BJ (cell line): ENCODE results near the gene NLRP11. TPM values are rescaled to one million over a fixed set of nuclear protein-coding genes. Genes with fewer than 3 reads are reported as not detected.

ENCODE experiments used
- CTCF ChIA-PET: fragments of 350-600 bp; formaldehyde crosslinking; extraction: SDS; loops from one replicate; lab custom pipeline; 2021; ENCODE audit warnings: antibody characterized with exemption, inconsistent platforms; lab: Yijun Ruan, JAX
- POLR2A ChIA-PET: fragments of 300-600 bp; sonication (Branson Sonifier 250); formaldehyde crosslinking; extraction: SDS; loops from one replicate; lab custom pipeline; 2021; ENCODE audit warnings: antibody characterized with exemption; lab: Charles Lee
- DNase-seq: peaks from one replicate; pipeline ENCODE4 v3.0.0-alpha.2; 2011; ENCODE audit warnings: low read depth
- H3K27me3 ChIP-seq: 2 replicates; pipeline ENCODE4 v1.6.0; 2011; ENCODE audit warnings: low read length; ENCODE audit not compliant: control insufficient read depth, insufficient read depth
- H3K36me3 ChIP-seq: 2 replicates; pipeline ENCODE4 v1.5.1; 2011; ENCODE audit warnings: low read length; ENCODE audit not compliant: control insufficient read depth, insufficient read depth
- H3K4me3 ChIP-seq: 2 replicates; pipeline ENCODE4 v1.5.1; 2011; ENCODE audit warnings: low read depth, mild to moderate bottlenecking, control low read depth, low read length
- CTCF ChIP-seq: IDR thresholded peaks from 2 replicates; pipeline ENCODE4 v1.5.1; 2011; ENCODE audit warnings: low read depth, mild to moderate bottlenecking, control low read depth, inconsistent platforms, low read length, moderate library complexity; ENCODE audit not compliant: insufficient read depth
- polyA plus RNA-seq: library from polyadenylated mRNA; depleted of rRNA; stranded (reverse); fragments of >200 nt; gene quantifications from 2 replicates; pipeline ENCODE4 v1.2.3, GENCODE V29; 2011

Gene NLRP11
- polyA plus RNA-seq, 1 experiment, result not detected

DNA sequence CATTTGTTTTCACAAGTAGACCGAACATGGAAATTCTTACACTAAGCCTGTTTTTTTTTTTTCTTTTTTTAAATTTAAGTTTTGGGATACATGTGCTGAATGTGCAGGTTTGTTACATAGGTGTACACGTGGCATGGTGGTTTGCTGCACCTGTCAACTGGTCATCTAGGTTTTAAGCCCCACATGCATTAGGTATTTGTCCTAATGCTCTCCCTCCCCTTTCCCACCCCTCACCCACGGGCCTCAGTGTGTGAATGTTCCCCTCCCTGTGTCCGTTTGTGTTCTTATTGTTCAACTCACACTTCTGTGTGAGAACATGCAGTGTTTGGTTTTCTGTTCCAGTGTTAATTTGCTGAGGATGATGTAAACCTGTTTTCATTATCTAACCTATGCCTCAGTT lies 7.1 kb upstream of the NLRP11 start:
- DNase-seq, result no peak
- POLR2A ChIA-PET, result no interaction called here
- Histone ChIP-seq H3K36me3 (no peaks in the 10 kb centered on the region), H3K27me3 (no peaks in the 10 kb centered on the region), H3K4me3 (no peak overlapping the region)
- CTCF ChIA-PET, result no interaction called here
- no peak for TF ChIP-seq CTCF

DNA sequence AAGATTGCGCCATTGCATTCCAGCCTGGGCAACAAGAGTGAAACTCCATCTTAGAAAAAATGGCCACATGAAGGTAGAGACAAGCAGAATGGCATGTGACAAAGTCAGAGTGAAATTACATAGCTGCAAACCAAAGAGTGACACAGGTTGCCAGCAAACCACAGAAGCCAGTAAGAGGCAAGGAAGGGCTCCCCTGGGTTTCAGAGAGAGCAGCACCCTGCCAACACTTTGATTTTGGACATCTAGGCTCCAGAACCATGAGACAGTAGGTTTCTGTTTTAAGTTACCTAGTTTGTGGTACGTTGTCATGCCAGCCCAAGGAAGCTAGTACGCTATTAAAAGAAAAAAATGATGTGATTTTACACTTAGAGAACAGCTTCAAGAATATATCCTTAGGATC lies 6.5 kb upstream of the NLRP11 start:
- H3K4me3 ChIP-seq, result no peak overlapping the region
- DNase-seq, result no peak
- no peak for TF ChIP-seq CTCF
- H3K27me3 ChIP-seq, result no peaks in the 10 kb centered on the region
- POLR2A ChIA-PET, result no interaction called here
- H3K36me3 ChIP-seq, result no peaks in the 10 kb centered on the region
- CTCF ChIA-PET, result no interaction called here

DNA sequence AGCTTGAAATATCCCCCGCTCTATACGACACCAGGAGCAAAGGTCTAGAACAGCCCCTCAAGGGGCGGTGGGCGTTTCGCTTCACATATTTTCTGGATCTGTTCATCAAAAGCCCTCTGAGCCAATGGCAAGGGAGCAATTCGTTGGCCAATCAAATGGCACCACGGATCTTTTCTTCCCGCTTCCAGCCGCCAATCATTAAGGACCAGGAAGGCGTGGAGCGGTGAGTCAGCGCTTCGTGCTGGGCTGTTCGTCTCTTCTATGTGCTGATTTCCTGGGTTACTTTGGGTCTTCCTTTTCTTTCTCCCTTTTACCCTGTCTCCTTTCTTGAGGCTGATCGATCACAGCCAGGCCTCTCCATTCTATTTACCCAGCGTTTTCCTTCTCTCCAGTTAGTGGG lies 4.5 kb upstream of the NLRP11 start, which contains the start of gene NLRP4:
NLRP4 (plus strand) TSS at position 201 of the 400 bp plus-strand sequence. CDS start 15,541 bp downstream, outside the sequence.
- ChIA-PET POLR2A (no interaction called here), CTCF (no interaction called here)
- no peak for TF ChIP-seq CTCF
- H3K27me3 ChIP-seq, result no peaks in the 10 kb centered on the region
- H3K4me3 ChIP-seq, result no peak within 1 kb of the TSS
- no peaks in the 10 kb centered on the region for H3K36me3 ChIP-seq
- no peak for DNase-seq

GRCh38 chr19:55832676-55833075 lies 877 bp upstream of the NLRP11 start:
- no peak for DNase-seq
- ChIA-PET CTCF (no interaction called here), POLR2A (no interaction called here)
- no peaks in the 10 kb centered on the region for H3K36me3 ChIP-seq
- H3K4me3 ChIP-seq, result no peak overlapping the region
- TF ChIP-seq CTCF, result no peak
- H3K27me3 ChIP-seq, result no peaks in the 10 kb centered on the region

GRCh38 chr19:55830656-55831055 lies 1.1 kb downstream of the NLRP11 start:
- ChIA-PET POLR2A (no interaction called here), CTCF (no interaction called here)
- no peaks in the 10 kb centered on the region for H3K27me3 ChIP-seq
- H3K4me3 ChIP-seq, result no peak overlapping the region
- TF ChIP-seq CTCF, result no peak
- DNase-seq, result no peak
- H3K36me3 ChIP-seq, result no peaks in the 10 kb centered on the region
